Inflammatory macrophage treated with lipopolysaccharide for 1 hour (primary cell): ENCODE measurements around the gene AGBL4.
A peak's percentile ranks its signal among the peaks of the same experiment; 100 is the strongest.

Source experiments
- DNase-seq, 2 donors: peaks; one replicate each; pipeline ENCODE4 v3.0.0-alpha.2; 2020 to 2022

AGBL4 gene

GRCh38 chr1:48500541-48501450 is 1523.0 kb downstream of the AGBL4 start:
- no peak for DNase-seq

GRCh38 chr1:48499211-48499735 is 1524.5 kb downstream of the AGBL4 start:
- no peak for DNase-seq

- peak; percentile 36 to 91 for DNase-seq
These were observed 1525.5 kb downstream of the AGBL4 start for GRCh38 chr1:48498096-48498791.

GRCh38 chr1:48495911-48496310 is 1527.8 kb downstream of the AGBL4 start:
- DNase-seq, result no peak

GRCh38 chr1:48495166-48495565 is 1528.6 kb downstream of the AGBL4 start:
- DNase-seq, result no peak

GRCh38 chr1:48493970-48494769 is 1529.6 kb downstream of the AGBL4 start:
- no peak for DNase-seq

GRCh38 chr1:48493041-48493440 is 1530.7 kb downstream of the AGBL4 start:
- no peak for DNase-seq

GRCh38 chr1:48492392-48492791 is 1531.4 kb downstream of the AGBL4 start:
- DNase-seq, result no peak

- no peak for DNase-seq
These were observed 1535.0 kb downstream of the AGBL4 start for GRCh38 chr1:48488721-48489120.
